ENCODE data around the gene ZNF789. TPM values are rescaled to one million over a fixed set of nuclear protein-coding genes. Genes with fewer than 3 reads are reported as not detected.
A peak's percentile ranks its signal among the peaks of the same experiment; 100 is the strongest.

ZNF789 gene
- total and polyA plus RNA-seq, 9 of the 15 experiments (the other 6 are each of a cell fraction or from before 2014, with no cell fraction given) = 6.1 to 57.0 (median 24.8) TPM

- no TSS peak for BruUV-seq (replicated peaks)
- 0% methylated on average over 11 of the region's 11 CpGs for WGBS (ENCODE audit: insufficient coverage, low coverage, missing lambda C conversion rate)
- intact Hi-C loops (cut with micrococcal nuclease) (no loop called here), in situ Hi-C loops (cut with MboI) (no loop called here)
- no peaks in the 10 kb centered on the region for H3K27me3 ChIP-seq (ENCODE audit: control insufficient read depth in 2 of 2, insufficient read depth in 2 of 2, low read length in 2 of 2)
- peaks cover 52% of the 10 kb centered on the region for H3K36me3 ChIP-seq (ENCODE audit: control insufficient read depth, insufficient read depth, low read length)
- CTCF ChIA-PET (ENCODE audit: low intra/inter-chr PET ratio) = interaction anchor here (0.7 kb wide), 1 partner anchor 336 kb away, joined by 3 read pairs; no protein-coding TSS in a partner anchor
- H3K9me1 ChIP-seq (ENCODE audit: control insufficient read depth, insufficient read depth, low read length) = peaks cover 3% of the 10 kb centered on the region
- peaks cover 54% of the 10 kb centered on the region for H3K79me2 ChIP-seq (ENCODE audit: control insufficient read depth, insufficient read depth, low read length)
- peaks cover 20% of the 10 kb centered on the region for H4K20me1 ChIP-seq (replicated peaks; ENCODE audit: control insufficient read depth, insufficient read depth, low read length)
- POLR2A ChIA-PET = interaction anchor here (0.6 to 1.3 kb wide), 4 partner anchors 25 to 90 kb away, joined by 3 read pairs; partner anchors contain the start of genes ATP5MF, BUD31 and PDAP1
- peaks cover 5 to 20% of the 10 kb centered on the region in 2 experiments; a peak in 3 of 5 replicates for H3K4me1 ChIP-seq (replicated peaks in 1 of 2; ENCODE audit: control insufficient read depth in 2 of 2, insufficient read depth in 2 of 2, low read length in 2 of 2)
- peak overlapping the region; percentile 93 for H3K4me2 ChIP-seq (ENCODE audit: insufficient read depth, low read length)
- H3K27ac ChIP-seq (ENCODE audit: extremely low read depth, low read depth, low read length) = peak overlapping the region; percentile 52
- peaks cover 20% of the 10 kb centered on the region for H3K9me3 ChIP-seq (replicated peaks; ENCODE audit: control insufficient read depth, insufficient read depth, low read depth, low read length)
- peak in 1 of 4 experiments; percentile 46 for DNase-seq (ENCODE audit: extremely low read depth in 1 of 4, low spot score in 3 of 4)
- H2AFZ ChIP-seq (ENCODE audit: low read depth, low read length) = no peak overlapping the region
- ATAC-seq = peak; percentile 57
- peak overlapping the region; percentile 97 for H3K4me3 ChIP-seq
- peak overlapping the region; percentile 84 to 99 for H3K9ac ChIP-seq (ENCODE audit: insufficient read depth in 1 of 2, low read depth in 2 of 2, low read length in 2 of 2)
- FAIRE-seq = no peak
- TF ChIP-seq ZNF263 (CRISPR knock-in tag; IDR thresholded peaks at IDR 0.05; ENCODE audit: borderline replicate concordance) (peak; percentile 86), NRF1 (conservative IDR thresholded peaks at IDR 0.05 in 1 of 2, IDR thresholded peaks at IDR 0.05 in 1 of 2) (peak; percentile 49 to 56; a peak in 2 of 4 replicates), ETV5 (CRISPR knock-in tag; IDR thresholded peaks at IDR 0.05; ENCODE audit: low read depth) (no peak; the same call in 1 of the 2 replicates), NCOA2 (IDR thresholded peaks at IDR 0.05; ENCODE audit: partially characterized antibody in 2 of 2) (no peak), THAP12 (CRISPR knock-in tag; IDR thresholded peaks at IDR 0.05) (0 out of 2 replicates have a peak, but pooled peaks have one; percentile 33), RBFOX2 (IDR thresholded peaks at IDR 0.05; ENCODE audit: low read depth, low read length) (peak; percentile 55; the same call in 1 of the 2 replicates), MGA (IDR thresholded peaks at IDR 0.05) (no peak)
Observed at GRCh38 chr7:99498546-99498944, 25.9 kb downstream of the ZNF789 start.

Data from K562 (cell line).